IMR-90 (cell line): Measurements from ENCODE around the gene ACSS1.

Source experiments
- CEBPB ChIP-seq: IDR thresholded peaks from 2 replicates; pipeline ENCODE4 v1.6.1; 2012; ENCODE audit warnings: low read depth, low read length, improper control_type of control experiment
- MXI1 ChIP-seq: IDR thresholded peaks from 2 replicates; pipeline ENCODE4 v1.6.1; 2012; ENCODE audit warnings: low read depth, mild to moderate bottlenecking, low read length, moderate library complexity, borderline replicate concordance
- POLR2A ChIP-seq: IDR thresholded peaks from 2 replicates; pipeline ENCODE4 v1.6.1; 2012; ENCODE audit warnings: mild to moderate bottlenecking, low read depth, low read length
- RAD21 ChIP-seq: IDR thresholded peaks from 2 replicates; pipeline ENCODE4 v1.6.1; 2012; ENCODE audit warnings: low read length, improper control_type of control experiment
- SMC3 ChIP-seq: fragments of 150-350 bp; IDR thresholded peaks from 2 replicates; pipeline ENCODE4 v1.6.1; 2016; ENCODE audit warnings: low read depth, mild to moderate bottlenecking, antibody characterized with exemption, low read length, moderate library complexity
- TF ChIP-seq, protein P1 (sequence below): conservative IDR thresholded peaks from 2 replicates; pipeline ENCODE4 v1.5.1; 2012; ENCODE audit warnings: mild to moderate bottlenecking, low read depth, low read length, improper control_type of control experiment
- TF ChIP-seq, protein P2 (sequence below): fragments of 150-350 bp; IDR thresholded peaks from 2 replicates; pipeline ENCODE4 v1.6.1; 2016; ENCODE audit warnings: low read depth, mild to moderate bottlenecking, low read length, moderate library complexity, borderline replicate concordance

DNA sequence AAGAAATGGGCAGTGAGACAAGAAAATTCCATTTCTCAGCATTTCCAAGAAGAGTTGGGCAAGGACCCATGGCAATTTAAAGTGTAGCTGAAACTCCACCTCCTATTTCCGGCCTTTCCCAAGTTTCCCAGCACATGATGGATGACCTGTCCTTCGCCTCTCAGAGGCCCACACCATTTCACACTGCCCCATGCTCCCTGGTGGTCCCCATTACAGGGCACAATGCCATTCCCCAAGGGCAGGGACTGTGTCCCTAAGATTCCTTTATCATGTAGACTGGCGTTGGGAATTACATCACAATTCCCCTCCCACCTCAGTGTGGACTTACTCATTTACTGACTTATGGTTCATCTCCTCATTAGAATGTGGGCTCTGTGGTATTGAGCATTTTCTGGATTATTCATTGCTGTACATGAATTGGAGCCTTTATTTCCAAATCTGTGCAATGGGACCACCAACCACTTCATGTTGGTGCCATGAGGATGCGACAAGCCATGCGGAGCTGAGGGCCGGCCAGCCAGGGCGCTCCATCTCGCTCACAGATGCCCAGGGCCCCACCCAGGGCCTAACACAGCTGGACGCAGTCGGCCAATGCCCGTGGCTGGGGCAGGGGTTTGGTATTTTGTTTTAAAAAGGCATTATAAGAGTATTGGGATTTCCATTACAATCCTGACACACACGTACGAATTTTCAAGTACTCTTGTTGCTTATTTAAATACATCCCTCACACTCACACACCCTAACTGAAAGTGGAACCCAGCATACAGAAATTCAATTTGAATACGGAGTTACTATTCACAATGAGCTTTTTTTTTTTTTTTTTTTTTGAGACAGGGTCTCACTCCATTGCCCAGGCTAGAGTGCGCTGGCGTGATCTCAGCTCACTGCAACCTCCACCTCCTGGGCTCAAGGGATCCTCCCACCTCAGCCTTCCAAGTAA lies 5.4 kb downstream of the ACSS1 start:
- TF ChIP-seq, protein P1, sequence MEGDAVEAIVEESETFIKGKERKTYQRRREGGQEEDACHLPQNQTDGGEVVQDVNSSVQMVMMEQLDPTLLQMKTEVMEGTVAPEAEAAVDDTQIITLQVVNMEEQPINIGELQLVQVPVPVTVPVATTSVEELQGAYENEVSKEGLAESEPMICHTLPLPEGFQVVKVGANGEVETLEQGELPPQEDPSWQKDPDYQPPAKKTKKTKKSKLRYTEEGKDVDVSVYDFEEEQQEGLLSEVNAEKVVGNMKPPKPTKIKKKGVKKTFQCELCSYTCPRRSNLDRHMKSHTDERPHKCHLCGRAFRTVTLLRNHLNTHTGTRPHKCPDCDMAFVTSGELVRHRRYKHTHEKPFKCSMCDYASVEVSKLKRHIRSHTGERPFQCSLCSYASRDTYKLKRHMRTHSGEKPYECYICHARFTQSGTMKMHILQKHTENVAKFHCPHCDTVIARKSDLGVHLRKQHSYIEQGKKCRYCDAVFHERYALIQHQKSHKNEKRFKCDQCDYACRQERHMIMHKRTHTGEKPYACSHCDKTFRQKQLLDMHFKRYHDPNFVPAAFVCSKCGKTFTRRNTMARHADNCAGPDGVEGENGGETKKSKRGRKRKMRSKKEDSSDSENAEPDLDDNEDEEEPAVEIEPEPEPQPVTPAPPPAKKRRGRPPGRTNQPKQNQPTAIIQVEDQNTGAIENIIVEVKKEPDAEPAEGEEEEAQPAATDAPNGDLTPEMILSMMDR: no peak
- no peak for TF ChIP-seq MXI1
- TF ChIP-seq RAD21: no peak
- TF ChIP-seq, protein P2, sequence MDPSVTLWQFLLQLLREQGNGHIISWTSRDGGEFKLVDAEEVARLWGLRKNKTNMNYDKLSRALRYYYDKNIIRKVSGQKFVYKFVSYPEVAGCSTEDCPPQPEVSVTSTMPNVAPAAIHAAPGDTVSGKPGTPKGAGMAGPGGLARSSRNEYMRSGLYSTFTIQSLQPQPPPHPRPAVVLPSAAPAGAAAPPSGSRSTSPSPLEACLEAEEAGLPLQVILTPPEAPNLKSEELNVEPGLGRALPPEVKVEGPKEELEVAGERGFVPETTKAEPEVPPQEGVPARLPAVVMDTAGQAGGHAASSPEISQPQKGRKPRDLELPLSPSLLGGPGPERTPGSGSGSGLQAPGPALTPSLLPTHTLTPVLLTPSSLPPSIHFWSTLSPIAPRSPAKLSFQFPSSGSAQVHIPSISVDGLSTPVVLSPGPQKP: no peak
- no peak for TF ChIP-seq CEBPB
- TF ChIP-seq POLR2A: no peak
- no peak for TF ChIP-seq SMC3
